Upper lobe of left lung (tissue), 6 donors: ENCODE results near the gene FILIP1L. TPM values are rescaled to one million over a fixed set of nuclear protein-coding genes. Genes with fewer than 3 reads are reported as not detected.

Experiments used
- ATAC-seq, 2 donors: fragments of 200-7000 bp; cut with Tn5 transposase; one replicate each; pipeline ENCODE4 v1.9.1; 2022; ENCODE audit warnings: mild to moderate bottlenecking in 2 of 2, moderate library complexity in 2 of 2; ENCODE audit not compliant: low FRiP score in 2 of 2
- DNase-seq, 2 donors: peaks; one replicate each; pipeline ENCODE4 v3.0.0-alpha.2; 2019 to 2020
- H3K27ac ChIP-seq, 4 donors: fragments of 200-600 bp; sonication (generic); one replicate each; pipeline ENCODE4 v1.5.1; 2016 to 2019
- H3K27me3 ChIP-seq, 4 donors: fragments of 200-600 bp; sonication (generic); one replicate each; pipeline ENCODE4 v1.5.1; 2017 to 2019
- H3K36me3 ChIP-seq, 4 donors: fragments of 200-600 bp; sonication (generic); one replicate each; pipeline ENCODE4 v1.5.1; 2016 to 2019
- H3K4me1 ChIP-seq, 4 donors: fragments of 200-600 bp; sonication (generic); one replicate each; pipeline ENCODE4 v1.5.1; 2018 to 2019
- H3K4me3 ChIP-seq, 4 donors: fragments of 200-600 bp; sonication (generic); one replicate each; pipeline ENCODE4 v1.5.1; 2017 to 2019; ENCODE audit warnings: mild to moderate bottlenecking in 2 of 4, moderate library complexity in 1 of 4
- H3K9me3 ChIP-seq, 4 donors: fragments of 200-600 bp; sonication (generic); one replicate each; pipeline ENCODE4 v1.5.1; 2018 to 2019
- CTCF ChIP-seq, 6 experiments: fragments of 450-650 bp in 4 of 6; fragments of 200-600 bp in 2 of 6; sonication (generic) in 2 of 6; IDR thresholded peaks; one replicate each; pipeline ENCODE4 v1.5.1; 2016 to 2019; ENCODE audit warnings: antibody characterized with exemption in 6 of 6
- EP300 ChIP-seq, 4 donors: sonication (generic); formaldehyde crosslinking; IDR thresholded peaks; one replicate each; pipeline ENCODE4 v1.5.1; 2017; ENCODE audit warnings: antibody characterized with exemption in 4 of 4, control low read depth in 2 of 4
- POLR2A ChIP-seq, 4 donors: fragments of 450-650 bp; IDR thresholded peaks; one replicate each; pipeline ENCODE4 v1.5.1; 2016 to 2017; ENCODE audit warnings: antibody characterized with exemption in 4 of 4, mild to moderate bottlenecking in 2 of 4
- POLR2AphosphoS5 ChIP-seq, 2 donors: sonication (generic); formaldehyde crosslinking; IDR thresholded peaks; one replicate each; pipeline ENCODE4 v1.5.1; 2017; ENCODE audit warnings: antibody characterized with exemption in 2 of 2
- WGBS, 2 donors: methylation state at CpG; one replicate each; pipeline ENCODE4 v1.1.5; 2017 to 2018; 5-methylcytosine and 5-hydroxymethylcytosine counted together
- total RNA-seq, 6 donors: library from RNA; depleted of rRNA in 4 of 6; stranded (reverse); fragments of >200 nt in 4 of 6; gene quantifications; one replicate each; pipeline versions ENCODE4 v1.1.0 to v1.2.1, GENCODE V29; 2016 to 2021
- donor health status: DM: no; HTN: no; CAD: no; lungs with moderate emphysema.
- donor health status: DM: no; HTN: yes; CAD: no; lungs with severe emphysema.

FILIP1L gene
- total RNA-seq, 6 donors from 2014 or later, result 19.4 to 38.2 (median 25.9) TPM

GRCh38 chr3:99855900-99856299 lies 258.4 kb downstream of the FILIP1L start:
- DNase-seq (no peak), ATAC-seq (no peak)
- H3K27me3 ChIP-seq, result no peaks in the 10 kb centered on the region
- H3K4me1 ChIP-seq, result peaks cover 0 to 13% (median 0%) of the 10 kb centered on the region in 4 donors
- H3K4me3 ChIP-seq, result no peak overlapping the region
- WGBS, 2 donors, result 72 to 78% methylated on average over 1 of the region's 1 CpG
- no peak overlapping the region for H3K27ac ChIP-seq
- peaks cover 0 to 5% (median 0%) of the 10 kb centered on the region in 4 donors for H3K36me3 ChIP-seq
- TF ChIP-seq EP300 (IDR thresholded peaks at IDR 0.05) (no peak), POLR2AphosphoS5 (IDR thresholded peaks at IDR 0.05) (no peak), CTCF (IDR thresholded peaks at IDR 0.05) (no peak)
- no peaks in the 10 kb centered on the region for H3K9me3 ChIP-seq

- Histone ChIP-seq H3K27ac (no peak overlapping the region), H3K4me1 (peaks cover 0 to 6% (median 0%) of the 10 kb centered on the region in 4 donors), H3K9me3 (no peaks in the 10 kb centered on the region), H3K36me3 (peaks cover 0 to 15% (median 6%) of the 10 kb centered on the region in 4 donors), H3K4me3 (no peak overlapping the region), H3K27me3 (no peaks in the 10 kb centered on the region)
- 89 to 93% methylated on average over 1 of the region's 1 CpG for WGBS, 2 donors
- no peak for ATAC-seq
- no peak for TF ChIP-seq POLR2AphosphoS5 (IDR thresholded peaks at IDR 0.05)
- TF ChIP-seq EP300 (IDR thresholded peaks at IDR 0.05), result no peak
- TF ChIP-seq POLR2A (IDR thresholded peaks at IDR 0.05), result no peak
- TF ChIP-seq CTCF (IDR thresholded peaks at IDR 0.05), result no peak
- no peak for DNase-seq
Observed at GRCh38 chr3:99854756-99855298, 259.5 kb downstream of the FILIP1L start.

- 79 to 89% methylated on average over 1 of the region's 1 CpG for WGBS, 2 donors
- H3K27me3 ChIP-seq, result no peaks in the 10 kb centered on the region
- H3K27ac ChIP-seq, result no peak overlapping the region
- H3K4me3 ChIP-seq, result no peak overlapping the region
- no peaks in the 10 kb centered on the region for H3K9me3 ChIP-seq
- DNase-seq, result no peak
- no peak for TF ChIP-seq EP300 (IDR thresholded peaks at IDR 0.05)
- TF ChIP-seq POLR2A (IDR thresholded peaks at IDR 0.05), result no peak
- no peak for TF ChIP-seq CTCF (IDR thresholded peaks at IDR 0.05)
- TF ChIP-seq POLR2AphosphoS5 (IDR thresholded peaks at IDR 0.05), result no peak
- H3K4me1 ChIP-seq, result no peaks in the 10 kb centered on the region
- peaks cover 0 to 12% (median 6%) of the 10 kb centered on the region in 4 donors for H3K36me3 ChIP-seq
- peak in 1 of 2 donors; percentile 15 for ATAC-seq
Observed at GRCh38 chr3:99852851-99853250, 261.4 kb downstream of the FILIP1L start.

GRCh38 chr3:99851955-99852354 lies 262.3 kb downstream of the FILIP1L start:
- DNase-seq, result no peak
- Histone ChIP-seq H3K9me3 (no peaks in the 10 kb centered on the region), H3K27me3 (no peaks in the 10 kb centered on the region), H3K27ac (no peak overlapping the region), H3K36me3 (peaks cover 0 to 11% (median 6%) of the 10 kb centered on the region in 4 donors), H3K4me3 (no peak overlapping the region), H3K4me1 (peaks cover 0 to under 1% (median under 1%) of the 10 kb centered on the region in 4 donors)
- TF ChIP-seq CTCF (IDR thresholded peaks at IDR 0.05) (no peak), POLR2A (IDR thresholded peaks at IDR 0.05) (no peak), POLR2AphosphoS5 (IDR thresholded peaks at IDR 0.05) (no peak), EP300 (IDR thresholded peaks at IDR 0.05) (no peak)
- ATAC-seq, result no peak
- WGBS, 2 donors, result 89 to 97% methylated on average over 1 of the region's 1 CpG

- no peak for ATAC-seq
- 82 to 83% methylated on average over 6 of the region's 6 CpGs for WGBS, 2 donors
Observed at GRCh38 chr3:99850608-99851007, 263.7 kb downstream of the FILIP1L start.

More at GRCh38 chr3:99850608-99851007, 263.7 kb downstream of the FILIP1L start:
- H3K9me3 ChIP-seq, result no peaks in the 10 kb centered on the region
- no peak for TF ChIP-seq POLR2A (IDR thresholded peaks at IDR 0.05)
- H3K27ac ChIP-seq, result no peak overlapping the region
- DNase-seq, result no peak
- no peaks in the 10 kb centered on the region for H3K27me3 ChIP-seq
- H3K4me1 ChIP-seq, result peaks cover 6 to 14% (median 12%) of the 10 kb centered on the region in 4 donors
- H3K4me3 ChIP-seq, result no peak overlapping the region
- H3K36me3 ChIP-seq, result peaks cover 0 to 11% (median 6%) of the 10 kb centered on the region in 4 donors
